Endothelial cell of umbilical vein (primary cell): ENCODE data around the gene TRMT112. TPM values are rescaled to one million over a fixed set of nuclear protein-coding genes. Genes with fewer than 3 reads are reported as not detected.

ENCODE experiments used
- BruUV-seq: library from RNA; stranded (reverse); fragments of 400-500 nt; replicated peaks from 2 replicates; lab custom pipeline; 2021; lab: Mats Ljungman, UMichigan
- CTCF ChIA-PET: fragments of 300-600, 350-600 bp; sonication (Branson Sonifier 250); formaldehyde crosslinking; loops from one replicate; lab custom pipeline; 2021; ENCODE audit warnings: antibody characterized with exemption, inconsistent platforms; lab: Charles Lee
- POLR2A ChIA-PET: fragments of 300-600, 350-600 bp; sonication (Branson Sonifier 250); formaldehyde crosslinking; loops from one replicate; lab custom pipeline; 2021; ENCODE audit warnings: antibody characterized with exemption, inconsistent platforms; lab: Charles Lee
- DNase-seq: peaks from one replicate; pipeline ENCODE4 v3.0.0-alpha.2; 2011; ENCODE audit warnings: low read depth, low spot score
- FAIRE-seq: peaks from 2 replicates; lab custom pipeline; 2011; peaks lifted over from hg19 to GRCh38; lab: Jason Lieb, UNC
- H2AFZ ChIP-seq: 2 replicates; pipeline ENCODE4 v1.6.0; 2012; ENCODE audit warnings: low read depth, low read length, control low read depth, inconsistent platforms
- H3K27ac ChIP-seq: 2 replicates; pipeline ENCODE4 v1.5.1; 2011; ENCODE audit warnings: low read depth, mild to moderate bottlenecking, control low read depth, low read length, moderate library complexity; ENCODE audit not compliant: insufficient read depth
- H3K27me3 ChIP-seq, 2 experiments: 2 replicates each; pipeline versions ENCODE4 v1.6.0 to v1.6.1; 2011; ENCODE audit warnings: low read length in 2 of 2, mixed read lengths in 1 of 2; ENCODE audit not compliant: control insufficient read depth in 2 of 2, insufficient read depth in 2 of 2
- H3K36me3 ChIP-seq, 2 experiments: 2 replicates in 1 of 2; 3 replicates in 1 of 2; pipeline ENCODE4 v1.5.1; 2011; ENCODE audit warnings: low read length in 2 of 2, mild to moderate bottlenecking in 1 of 2, moderate library complexity in 1 of 2; ENCODE audit not compliant: control insufficient read depth in 2 of 2, insufficient read depth in 2 of 2; ENCODE audit errors: extremely low read depth in 1 of 2
- H3K4me1 ChIP-seq: 3 replicates; pipeline ENCODE4 v1.5.1; 2011; ENCODE audit warnings: mild to moderate bottlenecking, low read length; ENCODE audit not compliant: control insufficient read depth, insufficient read depth; ENCODE audit errors: extremely low read depth
- H3K4me2 ChIP-seq: 2 replicates; pipeline ENCODE4 v1.6.1; 2011; ENCODE audit warnings: low read length, control low read depth, mixed read lengths; ENCODE audit not compliant: insufficient read depth
- H3K4me3 ChIP-seq, 3 experiments: fragments of 200-600 bp in 1 of 3; sonication (generic), shearing (Covaris generic) in 1 of 3; replicated peaks in 1 of 3; 2 replicates each; pipeline ENCODE4 v1.5.1; 2011 to 2016; ENCODE audit warnings: control low read depth in 3 of 3, low read length in 3 of 3, mild to moderate bottlenecking in 2 of 3, inconsistent platforms in 1 of 3, low read depth in 1 of 3, moderate library complexity in 1 of 3; ENCODE audit not compliant: insufficient read depth in 1 of 3
- H3K79me2 ChIP-seq: 2 replicates; pipeline ENCODE4 v1.6.0; 2012; ENCODE audit warnings: low read length, inconsistent platforms; ENCODE audit not compliant: control insufficient read depth, insufficient read depth
- H3K9ac ChIP-seq: replicated peaks from 2 replicates; pipeline ENCODE3; 2011; ENCODE audit warnings: low read length, control low read depth; ENCODE audit not compliant: insufficient read depth; ENCODE audit errors: extremely low read depth
- H3K9me1 ChIP-seq: replicated peaks from 3 replicates; pipeline ENCODE4 v1.6.0; 2011; ENCODE audit warnings: mild to moderate bottlenecking, low read length; ENCODE audit not compliant: control insufficient read depth, insufficient read depth; ENCODE audit errors: extremely low read depth
- H3K9me3 ChIP-seq: replicated peaks from 2 replicates; pipeline ENCODE4 v1.5.1; 2012; ENCODE audit warnings: low read length, inconsistent platforms; ENCODE audit not compliant: control insufficient read depth, insufficient read depth
- H4K20me1 ChIP-seq: replicated peaks from 2 replicates; pipeline ENCODE3; 2011; ENCODE audit warnings: mild to moderate bottlenecking, low read length; ENCODE audit not compliant: control insufficient read depth, insufficient read depth; ENCODE audit errors: extremely low read depth
- EZH2 ChIP-seq: IDR thresholded peaks from 2 replicates; pipeline ENCODE4 v1.6.1; 2012; ENCODE audit warnings: borderline replicate concordance, low read depth, mild to moderate bottlenecking, moderate library complexity, low read length, inconsistent platforms; ENCODE audit not compliant: severe bottlenecking
- FOS ChIP-seq: IDR thresholded peaks from 2 replicates; pipeline ENCODE4 v1.6.1; 2011; ENCODE audit warnings: mild to moderate bottlenecking, low read length, moderate library complexity, borderline replicate concordance; ENCODE audit not compliant: insufficient read depth
- GATA2 ChIP-seq: IDR thresholded peaks from 2 replicates; pipeline ENCODE4 v1.7.0; 2011; ENCODE audit warnings: low read depth, mild to moderate bottlenecking, moderate library complexity, mixed read lengths, low read length; ENCODE audit not compliant: insufficient read length, insufficient read depth
- JUN ChIP-seq: IDR thresholded peaks from 2 replicates; pipeline ENCODE4 v1.6.1; 2011; ENCODE audit warnings: borderline replicate concordance, low read depth; ENCODE audit not compliant: insufficient read length, insufficient read depth
- MYC ChIP-seq: IDR thresholded peaks from one replicate; pipeline ENCODE4 v1.6.1; 2011; ENCODE audit warnings: mild to moderate bottlenecking, low read depth, low read length
- POLR2A ChIP-seq: IDR thresholded peaks from 2 replicates; pipeline ENCODE4 v1.6.1; 2012; ENCODE audit warnings: low read depth, mild to moderate bottlenecking, control low read depth, low read length
- POLR2AphosphoS5 ChIP-seq: IDR thresholded peaks from 2 replicates; pipeline ENCODE4 v1.6.1; 2012; ENCODE audit warnings: low read depth, mild to moderate bottlenecking, control low read depth, low read length, moderate library complexity; ENCODE audit not compliant: insufficient read depth
- dilution Hi-C: fragments of 300-500 bp; cut with MboI; formaldehyde crosslinking; loops from one replicate; pipeline ENCODE4 v1.15.0; 2019; ENCODE audit warnings: low sequenced_read_pairs; ENCODE audit not compliant: extremely low pct_ligation_motif_present
- intact Hi-C: fragments of 100-400 bp; cut with micrococcal nuclease; formaldehyde crosslinking; loops from one replicate; pipeline ENCODE4 v1.10.0; 2022
- polyA plus RNA-seq, 4 experiments: library from polyadenylated mRNA; depleted of rRNA in 3 of 4; stranded (reverse) in 3 of 4; unstranded in 1 of 4; fragments of >200 nt; gene quantifications; 2 replicates each; pipeline versions ENCODE4 v1.2.1 to v1.2.3, GENCODE V29; 2011 to 2012; ENCODE audit warnings: missing spikeins in 1 of 4
- total RNA-seq: library from RNA; stranded (reverse); gene quantifications from 2 replicates; pipeline ENCODE4 v1.2.3, GENCODE V29; 2021
- TF ChIP-seq, protein P1 (sequence below): IDR thresholded peaks from 2 replicates; pipeline ENCODE4 v1.6.1; 2011; ENCODE audit not compliant: insufficient read depth, insufficient read length
- TF ChIP-seq, protein P2 (sequence below), 2 donors: IDR thresholded peaks; 1 replicate in 1 of 2; 2 replicates in 1 of 2; pipeline ENCODE4 v1.5.1; 2011; ENCODE audit warnings: low read length in 2 of 2, mild to moderate bottlenecking in 2 of 2, moderate library complexity in 2 of 2, control low read depth in 1 of 2, inconsistent platforms in 1 of 2, low read depth in 1 of 2; ENCODE audit not compliant: insufficient read depth in 1 of 2; ENCODE audit errors: extremely low read depth in 1 of 2

Gene TRMT112
- total and polyA plus RNA-seq, 2 donors (not counting 3 experiments of a cell fraction or from before 2014, with no cell fraction given): 195 to 575 TPM

DNA sequence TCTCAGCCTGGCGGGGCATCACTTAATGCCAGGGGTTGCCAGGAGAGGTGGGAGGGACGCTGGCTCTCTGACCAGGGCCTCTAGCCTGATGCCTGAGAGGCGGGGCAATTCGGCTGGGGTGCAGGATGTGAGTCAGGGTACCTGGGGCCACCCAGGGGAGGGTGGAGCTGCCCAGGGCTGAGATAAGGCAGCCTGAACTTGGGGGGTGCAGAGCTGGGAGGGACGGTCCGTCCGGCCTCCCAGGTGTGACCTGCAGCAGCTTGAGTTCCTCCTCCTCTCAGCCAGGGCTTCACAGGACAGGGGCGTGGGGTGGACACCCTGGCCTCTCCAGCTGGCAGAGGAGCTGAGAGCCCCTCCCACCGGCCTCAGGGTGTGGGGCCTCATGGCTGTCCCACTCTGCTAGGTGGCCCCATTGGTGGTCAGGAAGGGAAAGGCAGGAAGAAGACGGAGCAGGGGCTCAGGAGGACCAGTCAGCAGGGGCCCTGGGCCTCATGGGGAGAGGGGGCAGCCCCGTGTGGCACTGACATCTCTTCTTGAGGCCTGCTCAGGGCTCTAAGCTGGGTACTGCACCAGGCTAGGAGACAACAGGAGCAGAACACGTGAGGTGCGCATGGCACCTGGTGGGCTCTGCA, 40.7 kb upstream of the TRMT112 start:
- BruUV-seq: no TSS peak
- POLR2A ChIA-PET: no interaction called here
- Histone ChIP-seq H3K27me3 (no peaks in the 10 kb centered on the region), H3K4me2 (peak overlapping the region; percentile 57), H3K79me2 (peaks cover 10% of the 10 kb centered on the region), H3K9me3 (no peaks in the 10 kb centered on the region), H2AFZ (peak overlapping the region; percentile 39), H3K36me3 (peaks cover 5 to 15% of the 10 kb centered on the region in 2 experiments), H3K27ac (peak overlapping the region; percentile 70), H4K20me1 (no peaks in the 10 kb centered on the region), H3K4me1 (peaks cover 22% of the 10 kb centered on the region), H3K9me1 (no peaks in the 10 kb centered on the region), H3K4me3 (peak overlapping the region in 1 of 3 experiments; percentile 91), H3K9ac (peak overlapping the region; percentile 44)
- peak; percentile 28 for FAIRE-seq
- intact Hi-C loops: loop anchor here (5.0 kb wide), 1 partner anchor 116 kb away; the partner anchor contains the start of gene FKBP2
- dilution Hi-C loops: no loop called here
- TF ChIP-seq POLR2AphosphoS5: no peak
- TF ChIP-seq JUN: no peak
- peak; percentile 25 for TF ChIP-seq FOS
- CTCF ChIA-PET: interaction anchor here (1.1 to 4.5 kb wide), 4 partner anchors 14 to 91 kb away, joined by 3 to 107 read pairs (median 10); partner anchors contain the start of genes PRDX5 and TRMT112
- DNase-seq: no peak

DNA sequence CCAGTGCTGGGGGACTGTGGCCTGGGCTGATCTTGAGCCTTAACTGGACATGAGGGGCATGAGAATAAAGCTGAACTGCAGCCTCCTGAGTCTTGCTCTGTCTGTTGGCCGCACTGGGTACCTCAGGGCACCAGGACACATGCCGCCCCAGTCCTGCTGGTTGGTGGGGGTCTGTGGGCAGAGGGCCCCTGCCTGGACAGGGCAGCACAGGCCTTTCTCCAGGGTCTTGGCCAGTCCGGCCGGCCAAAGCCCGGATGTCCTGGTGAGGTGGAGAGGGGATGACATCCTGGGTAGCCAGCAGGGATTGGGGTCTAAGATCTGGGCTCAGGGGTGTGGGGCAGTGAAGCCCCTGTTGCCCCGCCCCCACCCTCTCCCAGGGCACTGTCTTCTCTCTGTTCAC, 40.1 kb upstream of the TRMT112 start:
- Histone ChIP-seq H3K27ac (no peak overlapping the region), H4K20me1 (no peaks in the 10 kb centered on the region), H3K27me3 (no peaks in the 10 kb centered on the region), H2AFZ (peak overlapping the region; percentile 39), H3K4me2 (no peak overlapping the region), H3K9me1 (no peaks in the 10 kb centered on the region), H3K36me3 (peaks cover 4 to 14% of the 10 kb centered on the region in 2 experiments), H3K79me2 (peaks cover 10% of the 10 kb centered on the region), H3K9ac (no peak overlapping the region), H3K4me3 (no peak overlapping the region), H3K9me3 (no peaks in the 10 kb centered on the region), H3K4me1 (peaks cover 22% of the 10 kb centered on the region)
- no TSS peak for BruUV-seq
- CTCF ChIA-PET: interaction anchor here (1.1 to 4.5 kb wide), 6 partner anchors 9 to 92 kb away, joined by 3 to 107 read pairs (median 18); partner anchors contain the start of genes ESRRA, PRDX5 and TRMT112
- FAIRE-seq (no peak), DNase-seq (no peak)
- no peak for TF ChIP-seq JUN
- TF ChIP-seq, protein P1, sequence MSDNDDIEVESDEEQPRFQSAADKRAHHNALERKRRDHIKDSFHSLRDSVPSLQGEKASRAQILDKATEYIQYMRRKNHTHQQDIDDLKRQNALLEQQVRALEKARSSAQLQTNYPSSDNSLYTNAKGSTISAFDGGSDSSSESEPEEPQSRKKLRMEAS: no peak
- no peak for TF ChIP-seq MYC
- TF ChIP-seq POLR2AphosphoS5: no peak
- TF ChIP-seq FOS: no peak
- no peak for TF ChIP-seq GATA2
- TF ChIP-seq POLR2A: no peak
- TF ChIP-seq, protein P2, sequence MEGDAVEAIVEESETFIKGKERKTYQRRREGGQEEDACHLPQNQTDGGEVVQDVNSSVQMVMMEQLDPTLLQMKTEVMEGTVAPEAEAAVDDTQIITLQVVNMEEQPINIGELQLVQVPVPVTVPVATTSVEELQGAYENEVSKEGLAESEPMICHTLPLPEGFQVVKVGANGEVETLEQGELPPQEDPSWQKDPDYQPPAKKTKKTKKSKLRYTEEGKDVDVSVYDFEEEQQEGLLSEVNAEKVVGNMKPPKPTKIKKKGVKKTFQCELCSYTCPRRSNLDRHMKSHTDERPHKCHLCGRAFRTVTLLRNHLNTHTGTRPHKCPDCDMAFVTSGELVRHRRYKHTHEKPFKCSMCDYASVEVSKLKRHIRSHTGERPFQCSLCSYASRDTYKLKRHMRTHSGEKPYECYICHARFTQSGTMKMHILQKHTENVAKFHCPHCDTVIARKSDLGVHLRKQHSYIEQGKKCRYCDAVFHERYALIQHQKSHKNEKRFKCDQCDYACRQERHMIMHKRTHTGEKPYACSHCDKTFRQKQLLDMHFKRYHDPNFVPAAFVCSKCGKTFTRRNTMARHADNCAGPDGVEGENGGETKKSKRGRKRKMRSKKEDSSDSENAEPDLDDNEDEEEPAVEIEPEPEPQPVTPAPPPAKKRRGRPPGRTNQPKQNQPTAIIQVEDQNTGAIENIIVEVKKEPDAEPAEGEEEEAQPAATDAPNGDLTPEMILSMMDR (IDR thresholded peaks at IDR 0.05; ENCODE audit: extremely low read depth in 1 of 2, insufficient read depth in 1 of 2, low read depth in 1 of 2, low read length in 2 of 2): no peak
- TF ChIP-seq EZH2: no peak
- dilution Hi-C loops (no loop called here), intact Hi-C loops (loop anchor here (5.0 kb wide), 1 partner anchor 115 kb away; the partner anchor contains the start of gene FKBP2)
- POLR2A ChIA-PET: no interaction called here
